Measurements from ENCODE around the gene RNF224.

DNA sequence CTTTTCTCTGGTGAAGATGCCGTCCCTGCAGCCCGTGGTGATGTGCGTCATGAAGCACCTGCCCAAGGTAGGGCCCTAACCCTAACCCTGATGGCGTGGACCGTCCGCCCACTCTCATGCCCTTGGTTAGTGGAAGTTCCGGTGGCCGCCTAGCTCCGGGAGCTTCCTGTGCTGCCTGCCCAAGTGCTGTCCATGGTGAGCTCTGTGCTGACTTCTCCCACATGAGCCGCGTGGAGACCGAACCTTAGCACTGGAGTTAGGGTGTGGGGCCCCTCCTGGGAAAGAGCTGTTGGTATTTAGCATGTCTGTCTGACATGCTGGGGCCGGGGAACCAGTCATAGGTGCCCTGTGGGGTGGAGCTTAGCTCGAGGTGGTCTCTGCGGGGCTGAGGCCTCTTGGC is 29.1 kb downstream of the RNF224 start:
- no peak for TF ChIP-seq CTCF (IDR thresholded peaks at IDR 0.05)
- TF ChIP-seq ZFX (IDR thresholded peaks at IDR 0.05; ENCODE audit: borderline replicate concordance) = no peak

Data from 22Rv1 (cell line).